ENCODE results near the gene GNAI3. TPM values are rescaled to one million over a fixed set of nuclear protein-coding genes. Genes with fewer than 3 reads are reported as not detected.

Gene GNAI3
- total RNA-seq, 6 donors from 2014 or later = 2.2 to 9.0 (median 6.0) TPM

DNA sequence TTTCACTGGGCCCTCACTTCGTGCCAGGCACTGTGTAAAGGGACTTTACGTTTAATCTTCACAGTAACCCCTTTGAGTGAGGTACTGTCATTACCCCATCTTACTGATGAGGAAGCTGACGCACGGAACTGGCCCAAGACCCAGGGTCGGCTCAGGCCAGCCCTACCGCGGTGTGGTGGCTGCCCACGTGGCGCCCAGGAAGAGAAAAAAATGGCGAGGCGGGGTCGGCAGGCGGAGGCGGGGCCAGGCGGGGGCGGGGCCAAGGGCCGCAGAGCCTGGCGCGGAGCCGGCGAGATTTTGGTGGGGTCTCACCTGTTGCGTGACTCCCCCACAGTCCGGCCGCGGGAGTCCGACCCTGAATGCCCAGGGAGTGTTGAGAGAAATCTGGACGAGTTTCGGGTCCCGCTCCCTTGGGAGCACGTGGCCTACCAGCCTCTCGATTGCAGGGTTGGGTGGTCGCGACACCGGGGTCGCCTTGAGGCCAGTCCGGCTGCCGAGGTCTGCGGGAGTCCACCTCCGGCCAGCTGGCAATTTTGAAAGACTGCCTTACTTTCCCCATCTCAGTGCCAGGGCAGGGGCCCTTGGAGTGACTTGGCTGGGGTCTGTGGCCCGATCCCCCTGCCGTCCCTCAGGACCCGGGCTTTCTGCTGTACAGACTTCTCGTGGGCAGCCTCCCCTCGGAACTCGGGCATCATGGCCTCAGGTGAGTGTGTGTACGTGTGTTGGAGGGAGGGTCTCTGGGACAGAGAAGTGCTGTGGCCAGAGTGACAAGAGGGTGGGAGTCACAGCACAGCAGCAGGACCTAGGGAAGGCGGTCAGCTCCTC is 71.4 kb downstream of the GNAI3 start, which contains the start of the genes AMPD2 and GNAT2:
AMPD2 (plus strand) TSS at position 262 of the 825 bp plus-strand sequence. CDS start 1,339 bp downstream, outside the sequence.
GNAT2 (minus strand) TSS at position 41 of the 825 bp plus-strand sequence. CDS start 6,746 bp downstream, outside the sequence.
- 0% methylated on average over 18 to 30 of the region's 47 CpGs for WGBS, 2 donors
- TF ChIP-seq POLR2A (IDR thresholded peaks at IDR 0.05) (peak in 2 of 4 donors; percentile 15 to 68), EP300 (IDR thresholded peaks at IDR 0.05) (no peak), POLR2AphosphoS5 (IDR thresholded peaks at IDR 0.05) (peak; percentile 64 to 82)
- TF ChIP-seq, protein P1, sequence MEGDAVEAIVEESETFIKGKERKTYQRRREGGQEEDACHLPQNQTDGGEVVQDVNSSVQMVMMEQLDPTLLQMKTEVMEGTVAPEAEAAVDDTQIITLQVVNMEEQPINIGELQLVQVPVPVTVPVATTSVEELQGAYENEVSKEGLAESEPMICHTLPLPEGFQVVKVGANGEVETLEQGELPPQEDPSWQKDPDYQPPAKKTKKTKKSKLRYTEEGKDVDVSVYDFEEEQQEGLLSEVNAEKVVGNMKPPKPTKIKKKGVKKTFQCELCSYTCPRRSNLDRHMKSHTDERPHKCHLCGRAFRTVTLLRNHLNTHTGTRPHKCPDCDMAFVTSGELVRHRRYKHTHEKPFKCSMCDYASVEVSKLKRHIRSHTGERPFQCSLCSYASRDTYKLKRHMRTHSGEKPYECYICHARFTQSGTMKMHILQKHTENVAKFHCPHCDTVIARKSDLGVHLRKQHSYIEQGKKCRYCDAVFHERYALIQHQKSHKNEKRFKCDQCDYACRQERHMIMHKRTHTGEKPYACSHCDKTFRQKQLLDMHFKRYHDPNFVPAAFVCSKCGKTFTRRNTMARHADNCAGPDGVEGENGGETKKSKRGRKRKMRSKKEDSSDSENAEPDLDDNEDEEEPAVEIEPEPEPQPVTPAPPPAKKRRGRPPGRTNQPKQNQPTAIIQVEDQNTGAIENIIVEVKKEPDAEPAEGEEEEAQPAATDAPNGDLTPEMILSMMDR (IDR thresholded peaks at IDR 0.05) = no peak
- peak; percentile 59 to 84 for ATAC-seq (ENCODE audit: low FRiP score in 2 of 2)
- H3K4me3 ChIP-seq = peak within 1 kb of the TSS; percentile 49 to 90 (median 74)
- H3K27ac ChIP-seq = peak within 1 kb of the TSS; percentile 86 to 93 (median 88)
- no peaks in the 10 kb centered on the region for H3K27me3 ChIP-seq
- no peaks in the 10 kb centered on the region for H3K36me3 ChIP-seq
- DNase-seq = peak; percentile 90 to 93
- peaks cover 46 to 82% (median 68%) of the 10 kb centered on the region in 4 donors for H3K4me1 ChIP-seq
- H3K9me3 ChIP-seq = no peaks in the 10 kb centered on the region

DNA sequence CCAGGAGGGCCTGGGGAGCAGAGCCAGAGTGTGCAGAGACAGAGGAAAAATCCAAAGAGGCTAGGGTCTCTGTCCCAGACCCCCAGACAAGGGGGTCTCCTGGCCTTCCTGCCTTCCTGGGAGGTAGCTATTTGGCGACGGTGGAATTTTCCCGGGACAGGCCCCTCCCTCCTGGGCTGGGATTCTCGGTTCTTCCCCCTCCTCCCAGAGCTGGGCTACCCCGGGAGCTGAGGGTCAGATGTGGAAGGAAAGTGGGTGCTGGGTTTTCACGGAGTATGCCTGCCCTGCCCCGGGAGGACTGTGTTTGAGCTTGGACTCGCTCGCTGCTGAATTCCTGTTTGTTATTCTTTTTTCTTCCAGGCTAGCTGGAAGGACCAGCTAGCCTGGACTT is 72.0 kb downstream of the GNAI3 start:
- TF ChIP-seq POLR2A (IDR thresholded peaks at IDR 0.05) (no peak), POLR2AphosphoS5 (IDR thresholded peaks at IDR 0.05) (no peak), EP300 (IDR thresholded peaks at IDR 0.05) (no peak)
- TF ChIP-seq, protein P1 (IDR thresholded peaks at IDR 0.05) = no peak
- H3K9me3 ChIP-seq = no peaks in the 10 kb centered on the region
- DNase-seq (peak in 1 of 2 donors; percentile 59), ATAC-seq (ENCODE audit: low FRiP score in 2 of 2) (peak; percentile 6 to 42)
- H3K4me1 ChIP-seq = peaks cover 47 to 77% (median 66%) of the 10 kb centered on the region in 4 donors
- no peaks in the 10 kb centered on the region for H3K36me3 ChIP-seq
- WGBS, 2 donors = 0% methylated on average over 7 to 9 of the region's 9 CpGs
- H3K27me3 ChIP-seq = no peaks in the 10 kb centered on the region
- H3K4me3 ChIP-seq = peak overlapping the region; percentile 49 to 90 (median 74)
- peak overlapping the region; percentile 86 to 93 (median 88) for H3K27ac ChIP-seq

DNA sequence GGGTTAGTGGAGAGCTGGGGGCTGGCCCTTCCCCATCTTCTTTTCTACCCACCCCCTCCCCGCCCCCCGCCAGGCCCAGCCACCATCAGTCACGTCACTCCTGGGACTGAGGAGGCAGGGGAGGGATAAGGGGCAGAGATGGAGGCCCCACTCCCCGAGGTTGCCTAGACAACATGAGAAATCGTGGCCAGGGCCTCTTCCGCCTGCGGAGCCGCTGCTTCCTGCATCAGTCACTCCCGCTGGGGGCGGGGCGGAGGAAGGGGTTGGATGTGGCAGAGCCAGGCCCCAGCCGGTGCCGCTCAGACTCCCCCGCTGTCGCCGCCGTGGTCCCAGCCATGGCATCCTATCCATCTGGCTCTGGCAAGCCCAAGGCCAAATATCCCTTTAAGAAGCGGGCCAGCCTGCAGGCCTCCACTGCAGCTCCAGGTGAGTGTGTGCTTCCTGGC is 72.4 kb downstream of the GNAI3 start:
- peak; percentile 73 to 74 for TF ChIP-seq POLR2AphosphoS5 (IDR thresholded peaks at IDR 0.05)
- TF ChIP-seq POLR2A (IDR thresholded peaks at IDR 0.05) = peak in 1 of 4 donors; percentile 41
- TF ChIP-seq EP300 (IDR thresholded peaks at IDR 0.05) = no peak
- Histone ChIP-seq H3K4me3 (peak overlapping the region; percentile 49 to 90 (median 74)), H3K9me3 (no peaks in the 10 kb centered on the region), H3K27ac (peak overlapping the region; percentile 86 to 93 (median 88)), H3K4me1 (peaks cover 47 to 73% (median 64%) of the 10 kb centered on the region in 4 donors), H3K27me3 (no peaks in the 10 kb centered on the region), H3K36me3 (peaks cover 0 to under 1% (median 0%) of the 10 kb centered on the region in 4 donors)
- DNase-seq (peak; percentile 93 to 98), ATAC-seq (ENCODE audit: low FRiP score in 2 of 2) (peak; percentile 87 to 89)
- 2% methylated on average over 14 of the region's 18 CpGs; no CpG with 5 or more reads in 1 of the 2 donors for WGBS, 2 donors

DNA sequence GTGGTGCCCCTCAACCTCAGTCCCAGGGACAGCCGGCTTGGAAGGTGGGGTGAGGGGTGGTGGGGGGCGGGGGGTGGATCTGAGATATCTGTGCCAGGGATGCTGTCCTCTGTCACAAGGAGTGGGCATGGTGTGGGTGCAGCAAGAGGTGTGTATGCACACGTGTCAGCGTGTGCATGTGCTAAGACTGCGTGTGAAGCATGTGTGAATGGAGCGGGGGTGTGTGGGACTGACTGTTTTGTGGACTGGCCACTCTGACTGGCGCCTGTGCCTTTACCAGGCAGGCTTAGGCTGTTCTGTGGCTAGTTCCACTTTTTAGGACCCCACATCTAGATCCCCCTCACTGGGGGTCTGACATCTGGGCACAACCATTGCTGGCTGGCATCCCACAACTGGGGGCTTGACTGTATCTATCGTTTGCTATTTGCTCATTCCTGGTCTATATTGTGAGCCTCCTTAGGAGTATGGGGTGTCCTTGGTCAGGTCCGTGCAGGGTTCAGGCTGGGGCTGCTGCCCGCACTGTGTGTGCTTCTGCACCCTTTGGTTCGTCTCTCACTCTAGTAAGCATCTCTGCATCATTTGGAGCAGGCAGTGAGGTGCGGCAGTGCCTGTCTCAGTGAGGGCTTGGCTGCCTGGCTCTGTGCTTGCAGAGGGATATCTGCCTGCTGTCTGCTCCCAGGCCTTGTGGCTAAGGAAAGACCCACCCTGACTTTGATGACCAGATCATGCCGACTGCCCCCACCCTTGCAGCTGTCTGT is 73.1 kb downstream of the GNAI3 start:
- peaks cover 0 to 8% (median 5%) of the 10 kb centered on the region in 4 donors for H3K36me3 ChIP-seq
- WGBS, 2 donors = 44 to 49% methylated on average over 12 to 13 of the region's 13 CpGs
- TF ChIP-seq EP300 (IDR thresholded peaks at IDR 0.05) (no peak), POLR2AphosphoS5 (IDR thresholded peaks at IDR 0.05) (no peak), POLR2A (IDR thresholded peaks at IDR 0.05) (no peak)
- TF ChIP-seq, protein P1 (IDR thresholded peaks at IDR 0.05) = no peak
- H3K4me3 ChIP-seq = peak overlapping the region; percentile 49 to 90 (median 74)
- H3K27me3 ChIP-seq = no peaks in the 10 kb centered on the region
- ATAC-seq (ENCODE audit: low FRiP score in 2 of 2) = no peak
- H3K4me1 ChIP-seq = peaks cover 45 to 71% (median 59%) of the 10 kb centered on the region in 4 donors
- peak in 1 of 2 donors; percentile 24 for DNase-seq
- H3K27ac ChIP-seq = peak overlapping the region; percentile 86 to 93 (median 88)
- H3K9me3 ChIP-seq = no peaks in the 10 kb centered on the region

Data from upper lobe of left lung (tissue), 6 donors.